Measurements from ENCODE around the gene TRAM2.
A peak's percentile ranks its signal among the peaks of the same experiment; 100 is the strongest.

TRAM2 gene

DNA sequence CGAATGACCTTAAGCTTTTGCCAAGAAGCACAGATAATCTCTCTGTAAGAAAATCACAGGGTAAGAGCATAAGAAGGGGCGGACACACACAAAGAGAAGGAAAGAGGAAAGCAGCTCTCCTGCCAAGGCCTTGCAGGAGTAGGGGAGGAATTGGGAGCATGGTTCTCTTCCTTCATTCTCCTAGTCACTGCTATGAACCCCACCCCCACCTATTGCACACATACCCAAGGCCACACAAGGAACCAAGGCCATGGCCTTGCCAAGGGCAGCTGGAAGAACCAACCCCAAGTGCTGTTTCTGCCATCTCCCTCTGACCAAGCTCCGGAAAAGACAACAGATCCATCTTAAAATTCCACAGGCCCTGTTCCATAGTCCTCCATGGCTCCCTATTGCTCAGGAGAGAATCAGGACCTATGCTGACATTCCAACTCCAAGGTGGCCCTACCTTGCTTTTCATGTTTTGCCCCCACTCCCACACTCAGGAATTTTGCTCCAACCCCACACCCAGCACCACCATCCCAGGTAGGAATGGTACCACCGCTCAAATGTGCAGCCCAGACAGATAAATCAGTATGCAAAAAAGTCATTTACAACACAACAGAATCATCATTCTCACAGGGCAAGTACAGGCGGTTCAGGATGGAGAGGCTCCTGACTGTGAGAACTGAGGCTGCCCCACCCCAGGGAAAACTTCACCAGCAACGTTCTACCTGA is 31.3 kb downstream of the TRAM2 start:
- ATAC-seq: no peak

DNA sequence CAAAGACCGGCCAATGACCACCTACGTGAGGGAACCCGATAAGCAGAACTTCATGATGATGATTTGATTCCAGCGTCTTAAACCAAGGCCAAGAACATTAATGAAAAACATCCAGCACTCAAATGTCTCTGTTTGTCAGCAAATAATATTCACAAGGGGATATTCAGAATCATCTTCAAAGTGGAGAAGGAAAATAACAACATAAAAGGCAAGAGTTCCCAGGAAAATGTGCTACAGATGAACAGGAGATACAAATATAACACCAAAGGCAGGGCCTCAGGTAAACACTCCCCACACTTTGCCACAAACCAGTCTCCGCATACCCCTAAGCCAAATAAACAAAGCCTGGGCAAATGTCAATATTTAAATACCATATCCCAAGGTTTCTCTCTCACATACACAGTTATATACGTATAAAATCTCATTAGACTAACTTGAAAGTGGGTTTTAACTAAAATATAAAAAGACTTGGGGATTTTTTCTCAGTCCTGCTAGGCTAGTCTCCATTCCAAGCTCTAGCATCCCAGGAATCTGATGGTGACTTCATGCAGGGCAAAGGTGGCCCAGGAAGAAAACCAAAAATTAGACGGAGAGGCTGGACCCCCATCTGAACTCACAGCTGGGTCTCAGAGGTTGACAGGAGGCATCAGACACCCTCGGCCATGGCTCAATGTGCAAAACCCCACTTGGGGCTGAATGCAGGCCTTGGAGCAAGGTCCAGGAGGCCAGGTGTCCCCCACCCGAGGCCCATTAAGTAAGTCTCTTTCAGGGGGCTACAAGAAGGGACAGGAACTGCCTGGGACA is 32.1 kb downstream of the TRAM2 start:
- no peak for ATAC-seq

DNA sequence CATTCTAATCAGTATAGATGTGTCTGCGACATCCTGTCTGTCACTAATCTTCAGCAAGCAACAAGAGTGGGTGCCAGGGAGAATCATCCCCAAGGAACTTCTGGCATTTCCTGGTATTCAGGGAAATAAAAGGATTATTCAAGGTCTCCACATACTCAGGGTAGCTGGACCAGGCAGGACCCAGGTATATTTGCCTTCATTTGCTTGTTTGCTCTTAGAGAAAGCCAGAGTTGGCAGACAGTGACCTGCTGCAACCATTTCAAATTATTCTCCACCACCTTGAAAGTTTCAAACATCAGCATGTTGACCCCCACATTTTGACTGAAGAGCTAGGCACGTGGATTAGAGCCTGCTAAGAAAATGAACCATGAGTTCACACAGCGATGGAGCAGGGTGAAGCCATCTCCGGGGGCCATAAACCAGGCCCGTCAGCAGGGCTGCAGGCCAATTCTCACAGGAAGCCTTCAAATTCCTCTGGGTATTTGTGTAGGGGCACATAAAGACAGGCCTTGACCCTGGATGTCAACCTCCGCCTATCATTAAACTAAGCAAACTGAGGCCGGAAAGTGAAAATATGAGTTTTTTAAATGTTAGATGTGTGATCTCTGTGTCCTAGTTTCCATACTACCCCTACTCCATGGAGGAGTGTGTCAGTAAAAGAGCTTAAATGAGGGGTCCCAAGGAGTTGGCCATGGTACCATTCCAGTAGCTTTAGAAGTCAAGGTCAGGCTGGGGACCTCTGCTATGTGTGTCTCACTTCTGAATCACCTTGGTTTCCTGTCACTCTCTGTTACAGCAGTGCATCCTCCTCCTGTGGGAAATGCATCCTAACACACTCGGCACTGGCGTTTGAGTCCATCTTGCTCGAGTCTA is 32.9 kb downstream of the TRAM2 start:
- ATAC-seq: no peak

GRCh38 chr6:52543262-52543661 is 33.6 kb downstream of the TRAM2 start:
- no peak for ATAC-seq

GRCh38 chr6:52541135-52541534 is 35.7 kb downstream of the TRAM2 start:
- ATAC-seq: no peak

- ATAC-seq: no peak
These were observed 36.5 kb downstream of the TRAM2 start for GRCh38 chr6:52540286-52540902.

- ATAC-seq: no peak
These were observed 37.3 kb downstream of the TRAM2 start for GRCh38 chr6:52539607-52540006.

GRCh38 chr6:52538901-52539354 is 37.9 kb downstream of the TRAM2 start:
- ATAC-seq: no peak

GRCh38 chr6:52538252-52538900 is 38.5 kb downstream of the TRAM2 start:
- no peak for ATAC-seq

- peak in 1 of 2 donors; percentile 20 for ATAC-seq
These were observed 39.7 kb downstream of the TRAM2 start for GRCh38 chr6:52537001-52537753.

- no peak for ATAC-seq
These were observed 40.4 kb downstream of the TRAM2 start for GRCh38 chr6:52536424-52536916.

DNA sequence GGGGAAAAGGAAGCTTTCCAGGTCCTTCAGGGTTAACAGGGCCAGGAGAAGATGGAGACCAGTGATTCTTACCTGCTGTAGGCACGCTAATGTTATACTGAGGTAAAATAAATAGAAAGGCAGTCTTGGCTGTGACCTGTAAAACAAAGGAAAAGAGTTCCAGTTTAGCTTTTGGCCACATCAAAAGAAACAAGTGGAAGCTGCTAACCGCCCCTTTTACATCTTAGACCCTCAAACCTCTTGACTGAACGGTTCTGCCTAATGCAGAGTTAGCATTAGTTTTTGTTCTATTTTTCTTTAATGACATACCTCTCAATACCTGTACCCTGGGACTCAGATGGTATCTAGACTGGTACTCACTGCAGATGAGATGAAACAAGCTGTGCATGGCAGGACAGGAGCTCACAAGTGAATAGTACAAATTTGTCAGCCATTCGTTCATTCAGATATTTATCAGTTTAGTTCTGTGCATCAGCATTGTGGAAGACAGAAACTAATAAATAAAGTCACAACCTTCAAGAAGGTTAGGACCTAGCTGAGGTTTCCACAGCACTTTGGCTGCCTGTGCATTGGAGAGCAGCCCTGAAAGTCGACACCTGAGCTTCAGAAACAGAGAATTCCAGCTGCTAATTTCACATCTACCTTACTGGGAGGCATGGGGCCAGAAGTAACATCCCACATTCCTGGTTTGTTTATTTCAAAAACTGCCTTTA is 41.0 kb downstream of the TRAM2 start:
- no peak for ATAC-seq

DNA sequence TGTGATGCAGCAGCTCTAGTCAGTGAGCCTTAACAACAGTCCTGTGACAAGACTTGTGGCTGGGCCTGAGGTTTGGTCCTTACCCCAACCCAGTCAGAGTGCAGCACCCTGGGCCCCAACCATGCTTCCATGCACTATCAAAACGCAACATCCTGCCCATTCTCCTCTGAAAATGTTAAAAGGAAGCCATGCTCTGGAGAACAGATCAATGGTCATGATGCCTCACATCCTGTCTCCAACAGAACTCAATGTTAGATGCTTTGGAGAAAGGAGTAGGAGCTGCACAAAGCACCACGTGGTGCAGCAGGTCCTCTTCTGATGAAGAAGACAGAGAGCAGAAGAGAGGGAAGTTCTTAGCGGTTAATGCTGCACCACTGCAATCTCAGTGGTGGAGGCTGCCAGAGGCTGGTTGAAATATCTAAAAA is 41.9 kb downstream of the TRAM2 start:
- peak in 1 of 2 donors; percentile 41 for ATAC-seq

DNA sequence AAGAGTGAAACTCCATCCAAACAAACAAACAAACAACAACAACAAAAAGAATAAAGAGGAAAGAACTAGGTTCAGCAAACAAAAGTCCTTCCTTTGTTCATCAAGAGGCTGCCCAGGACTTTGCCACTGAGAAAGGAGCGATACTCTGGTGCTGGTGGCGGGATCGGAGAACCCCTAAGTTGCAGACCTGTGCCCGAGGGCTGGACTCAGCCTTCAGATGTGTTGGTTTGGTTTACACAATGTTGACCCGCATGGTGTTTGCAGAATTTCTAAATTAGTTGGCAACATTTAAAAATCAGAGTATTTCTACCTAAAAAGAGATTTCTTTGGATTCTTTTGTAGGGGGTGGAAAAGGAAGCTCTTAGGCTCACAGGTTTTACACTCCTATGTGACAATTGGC is 42.5 kb downstream of the TRAM2 start:
- ATAC-seq: no peak

DNA sequence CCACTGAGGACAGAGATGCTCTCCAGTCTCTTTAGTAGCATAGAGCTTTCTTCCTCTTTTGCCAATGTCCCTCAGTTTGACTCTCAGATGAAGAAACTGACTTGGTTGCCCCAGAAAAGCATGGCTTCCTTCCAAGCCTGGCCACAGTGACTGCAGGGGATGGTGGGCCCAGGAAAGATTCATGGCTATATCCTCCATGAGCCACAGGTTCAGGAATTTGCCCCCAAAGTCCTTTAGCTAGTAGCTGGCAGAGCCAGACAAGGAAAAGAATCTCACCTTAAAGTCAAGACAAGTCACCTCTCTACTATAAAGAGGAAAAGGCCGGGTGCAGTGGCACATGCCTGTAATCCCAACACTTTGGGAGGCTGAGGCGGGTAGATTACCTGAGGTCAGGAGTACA is 43.4 kb downstream of the TRAM2 start:
- ATAC-seq: no peak

DNA sequence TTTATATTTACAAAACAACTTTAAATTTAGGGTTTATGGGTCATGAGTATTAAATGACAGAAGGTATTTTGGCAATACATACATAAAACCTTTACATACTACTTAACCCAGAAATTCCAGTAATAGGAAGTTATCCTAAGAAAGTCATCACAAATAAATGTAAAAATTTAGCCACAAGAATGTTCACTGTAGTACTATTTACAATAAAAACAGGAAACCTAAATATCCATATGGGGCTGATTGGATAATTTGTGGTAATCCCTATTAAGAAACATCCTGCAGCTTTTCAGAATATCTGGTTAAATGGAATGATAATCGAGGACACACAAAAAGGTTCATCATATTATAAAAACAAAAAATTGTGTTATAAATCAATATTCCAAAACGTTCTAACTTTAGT is 44.4 kb downstream of the TRAM2 start:
- no peak for ATAC-seq

DNA sequence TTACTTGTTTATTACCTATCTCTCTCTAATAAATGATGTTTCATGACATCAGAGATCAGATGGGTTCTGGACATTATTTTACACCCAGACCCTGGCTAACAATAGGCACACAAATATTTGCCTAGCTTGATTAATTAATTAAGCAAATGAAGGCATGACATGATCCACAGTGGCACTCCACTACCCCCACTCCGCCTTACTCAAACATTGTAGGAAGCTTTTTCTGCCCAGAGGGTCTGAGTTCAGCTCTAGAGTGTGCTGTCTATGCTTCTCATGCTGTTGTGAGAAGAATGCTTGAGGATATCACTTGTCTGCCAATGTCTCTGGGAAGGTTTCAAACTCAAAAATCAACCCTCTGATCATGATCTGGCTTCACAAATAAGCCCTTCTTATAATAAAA is 45.0 kb downstream of the TRAM2 start:
- no peak for ATAC-seq

DNA sequence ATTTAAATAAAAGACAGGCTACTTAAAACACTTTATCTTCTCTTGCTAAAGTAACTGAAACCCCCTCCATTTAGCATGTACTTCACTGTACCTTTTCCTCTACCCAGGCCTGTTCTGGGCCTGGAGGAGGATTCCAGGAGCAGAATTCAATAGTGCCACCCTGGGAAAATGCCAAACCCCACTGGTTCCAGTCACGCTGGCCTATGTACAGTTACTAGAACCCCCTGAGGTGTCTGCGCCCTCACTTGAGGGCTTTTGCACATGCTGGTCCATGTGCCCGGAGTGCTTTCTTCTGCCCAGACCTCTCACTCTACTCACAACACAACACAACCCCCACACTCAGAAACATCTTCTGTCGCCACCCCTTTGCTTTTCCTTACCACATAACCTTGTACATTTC is 45.5 kb downstream of the TRAM2 start:
- ATAC-seq: no peak

GRCh38 chr6:52530351-52530750 is 46.5 kb downstream of the TRAM2 start:
- ATAC-seq: no peak

- ATAC-seq: no peak
These were observed 47.5 kb downstream of the TRAM2 start for GRCh38 chr6:52529311-52529710.

DNA sequence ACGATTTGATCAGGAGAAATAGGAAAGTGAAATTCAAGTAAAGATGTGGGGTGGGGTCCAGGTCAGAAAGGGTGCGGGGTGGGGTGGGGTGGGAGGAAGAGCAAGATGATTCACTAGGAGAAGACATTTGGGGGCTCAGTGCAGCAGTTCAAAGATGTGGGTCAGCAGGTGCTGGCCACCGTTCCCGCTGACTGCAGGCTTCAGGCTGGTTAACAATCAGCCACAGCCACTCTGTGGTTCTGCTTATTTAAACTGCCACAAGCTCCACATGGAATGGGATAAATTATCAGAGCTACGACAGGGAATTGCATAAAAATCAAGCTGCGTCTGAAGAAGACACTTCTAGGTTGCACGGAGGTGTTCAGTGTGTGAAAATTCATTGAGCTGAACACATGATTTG is 49.4 kb downstream of the TRAM2 start:
- ATAC-seq: no peak

Data from activated CD4-positive, CD25-positive, alpha-beta regulatory T cell treated with anti-CD3 and anti-CD28 coated beads, Interleukin-2, amount 50 U/mL, for 24 hours (primary cell).